Neural cell (in vitro differentiated cells): Measurements from ENCODE around the gene PTTG1IP.

Experiments
- CTCF ChIP-seq: fragments of 450-650 bp; IDR thresholded peaks from 2 replicates; pipeline ENCODE4 v1.5.1; 2014; ENCODE audit warnings: antibody characterized with exemption, mild to moderate bottlenecking, moderate library complexity; ENCODE audit not compliant: poor library complexity, severe bottlenecking
- EP300 ChIP-seq: fragments of 450-650 bp; conservative IDR thresholded peaks from 2 replicates; pipeline ENCODE4 v1.6.1; 2014; ENCODE audit warnings: antibody characterized with exemption, mild to moderate bottlenecking, moderate library complexity; ENCODE audit not compliant: poor library complexity, severe bottlenecking
- EZH2 ChIP-seq: fragments of 200-600, 300-800 bp; shearing (Covaris generic), sonication (generic); IDR thresholded peaks from 2 replicates; pipeline ENCODE4 v1.6.1; 2014; ENCODE audit warnings: antibody characterized with exemption, low read length, borderline replicate concordance, mild to moderate bottlenecking; ENCODE audit not compliant: insufficient read depth, poor library complexity, severe bottlenecking
- MXI1 ChIP-seq: fragments of 450-650 bp; conservative IDR thresholded peaks from 2 replicates; pipeline ENCODE4 v1.6.1; 2014; ENCODE audit warnings: antibody characterized with exemption, mild to moderate bottlenecking; ENCODE audit not compliant: poor library complexity, severe bottlenecking
- POLR2AphosphoS5 ChIP-seq: IDR thresholded peaks from 2 replicates; pipeline ENCODE4 v1.6.1; 2012
- RAD21 ChIP-seq: fragments of 450-650 bp; conservative IDR thresholded peaks from 2 replicates; pipeline ENCODE4 v1.6.1; 2014; ENCODE audit warnings: antibody characterized with exemption, mild to moderate bottlenecking, moderate library complexity

GRCh38 chr21:44898011-44898488 is 24.6 kb upstream of the PTTG1IP start:
- no peak for TF ChIP-seq CTCF
- no peak for TF ChIP-seq EZH2
- no peak for TF ChIP-seq POLR2AphosphoS5
- TF ChIP-seq MXI1 = no peak
- no peak for TF ChIP-seq RAD21
- TF ChIP-seq EP300 = no peak
